CD4-positive, alpha-beta T cell treated with Interferon alpha-2 for 1 hour (primary cell): ENCODE results near the gene MRPL43.

Source experiments
- DNase-seq, 2 donors: peaks; one replicate each; pipeline ENCODE4 v3.0.0-alpha.2; 2020 to 2022

The MRPL43 gene

DNA sequence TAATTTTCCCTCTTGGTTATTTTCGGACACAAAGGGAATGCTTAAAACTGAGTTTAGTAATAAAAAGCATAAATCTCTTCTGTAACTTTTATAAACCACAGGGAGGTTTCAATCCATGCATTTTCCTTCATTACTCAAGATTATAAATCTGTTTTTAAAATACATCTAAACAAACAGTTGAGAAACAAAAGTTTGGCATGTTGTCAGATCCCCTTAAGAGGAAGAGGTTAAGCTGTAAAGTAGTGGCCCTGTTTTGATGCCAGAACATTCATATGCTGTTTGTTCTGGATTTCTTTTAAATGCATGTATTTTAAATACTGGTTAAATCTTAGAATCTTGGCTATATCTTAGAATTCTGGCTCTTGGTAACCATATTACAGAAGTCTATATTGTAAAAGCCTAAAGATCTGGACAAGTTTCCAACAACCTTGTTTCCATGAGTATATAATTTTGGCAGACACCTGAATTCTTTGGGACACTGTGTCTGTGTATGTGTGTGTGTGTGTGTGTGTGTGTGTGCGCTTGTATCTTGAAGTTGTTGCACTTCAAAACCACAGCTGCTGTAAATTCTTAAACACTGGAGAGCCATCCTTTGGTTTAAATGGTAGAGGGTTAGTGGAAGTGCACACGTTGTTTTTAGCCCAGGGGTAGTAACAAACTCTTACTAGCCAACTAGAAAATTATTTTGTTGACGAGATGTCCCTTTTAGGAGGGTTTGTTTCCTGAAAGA is 24.8 kb downstream of the MRPL43 start:
- DNase-seq: no peak

- no peak for DNase-seq
These were observed 27.0 kb downstream of the MRPL43 start for GRCh38 chr10:100960251-100960650.

DNA sequence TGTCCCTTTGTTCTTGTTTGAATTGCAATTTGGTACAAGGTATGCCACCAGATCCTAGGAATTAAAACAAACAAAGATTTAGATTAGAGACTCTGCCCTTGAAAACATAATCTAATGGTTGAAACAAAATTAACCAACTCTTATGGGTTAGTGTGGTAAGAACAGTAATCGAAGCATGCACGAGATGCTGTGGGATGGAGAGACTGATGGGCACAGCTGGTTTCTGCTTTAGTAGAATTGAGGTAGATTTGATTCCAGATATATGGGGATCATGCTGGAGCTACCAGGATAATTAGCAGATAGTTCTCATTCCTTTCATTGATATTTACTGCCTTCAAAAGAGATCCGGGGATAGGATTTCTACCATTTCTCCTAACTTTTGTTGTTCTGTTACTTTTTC is 38.4 kb downstream of the MRPL43 start:
- no peak for DNase-seq

- no peak for DNase-seq
These were observed 41.5 kb downstream of the MRPL43 start for GRCh38 chr10:100945754-100946153.

GRCh38 chr10:100943508-100943907 is 43.8 kb downstream of the MRPL43 start:
- DNase-seq: no peak

DNA sequence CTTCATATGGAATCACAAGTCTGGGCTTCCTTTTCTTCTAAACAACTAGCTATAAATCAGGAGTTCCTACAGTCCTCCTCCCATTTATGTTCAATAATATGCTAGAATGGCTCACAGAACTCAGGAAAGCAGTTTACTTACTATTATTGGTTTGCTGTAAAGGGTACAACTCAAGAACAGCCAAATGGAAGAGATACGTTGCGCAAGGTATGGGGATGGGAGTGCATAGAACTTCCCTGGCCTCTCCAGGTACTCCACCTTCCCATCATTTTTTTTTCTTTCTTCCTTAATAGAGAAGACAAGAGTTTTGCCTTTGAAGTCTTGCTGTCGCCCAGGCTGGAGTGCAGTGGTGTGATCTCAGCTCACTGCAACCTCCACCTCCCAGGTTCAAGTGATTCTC is 45.1 kb downstream of the MRPL43 start:
- no peak for DNase-seq

GRCh38 chr10:100939763-100940344 is 47.4 kb downstream of the MRPL43 start:
- no peak for DNase-seq
